8988T (cell line): ENCODE measurements around the gene UNC45B.
"Not testable (repeated sequence)": the region's sequence is repeated elsewhere in the genome, so short reads cannot be mapped to it uniquely, and the experiment has no call there.

ENCODE experiments used
- DNase-seq: peaks from one replicate; pipeline ENCODE4 v3.0.0; 2011

Gene UNC45B

GRCh38 chr17:35144840-35145239 lies 2.8 kb upstream of the UNC45B start:
- DNase-seq = no peak

GRCh38 chr17:35146214-35146833 lies 1.3 kb upstream of the UNC45B start:
- DNase-seq = no peak

- DNase-seq = no peak
Measured at GRCh38 chr17:35148144-35148543, 527 bp downstream of the UNC45B start.

- DNase-seq = no peak
Measured at GRCh38 chr17:35149941-35150340, 2.3 kb downstream of the UNC45B start.

GRCh38 chr17:35151080-35151479 lies 3.5 kb downstream of the UNC45B start:
- not testable (repeated sequence) for DNase-seq

GRCh38 chr17:35152421-35153140 lies 5.0 kb downstream of the UNC45B start:
- DNase-seq = no peak

GRCh38 chr17:35154196-35155165 lies 6.9 kb downstream of the UNC45B start:
- no peak for DNase-seq

- DNase-seq = no peak
Measured at GRCh38 chr17:35155246-35155645, 7.6 kb downstream of the UNC45B start.

- DNase-seq = no peak
Measured at GRCh38 chr17:35159940-35160339, 12.3 kb downstream of the UNC45B start.

- DNase-seq = no peak
Measured at GRCh38 chr17:35160354-35161201, 13.0 kb downstream of the UNC45B start.

- no peak for DNase-seq
Measured at GRCh38 chr17:35161281-35161761, 13.7 kb downstream of the UNC45B start.

- DNase-seq = no peak
Measured at GRCh38 chr17:35162755-35163154, 15.1 kb downstream of the UNC45B start.

- DNase-seq = no peak
Measured at GRCh38 chr17:35163886-35164285, 16.3 kb downstream of the UNC45B start.

- DNase-seq = no peak
Measured at GRCh38 chr17:35164716-35165115, 17.1 kb downstream of the UNC45B start.

GRCh38 chr17:35166526-35166925 lies 18.9 kb downstream of the UNC45B start:
- DNase-seq = no peak

GRCh38 chr17:35167046-35167445 lies 19.4 kb downstream of the UNC45B start:
- no peak for DNase-seq

GRCh38 chr17:35167666-35168065 lies 20.0 kb downstream of the UNC45B start:
- DNase-seq = no peak

GRCh38 chr17:35169835-35170363 lies 22.3 kb downstream of the UNC45B start:
- DNase-seq = no peak

GRCh38 chr17:35170968-35171771 lies 23.6 kb downstream of the UNC45B start:
- peak; percentile 41 for DNase-seq

GRCh38 chr17:35171834-35172233 lies 24.2 kb downstream of the UNC45B start:
- no peak for DNase-seq

- not testable (repeated sequence) for DNase-seq
Measured at GRCh38 chr17:35172321-35172720, 24.7 kb downstream of the UNC45B start.
